ENCODE results near the gene RASA1.

GRCh38 chr5:87435144-87435694 lies 167.5 kb downstream of the RASA1 start:
- TF ChIP-seq, protein P1, sequence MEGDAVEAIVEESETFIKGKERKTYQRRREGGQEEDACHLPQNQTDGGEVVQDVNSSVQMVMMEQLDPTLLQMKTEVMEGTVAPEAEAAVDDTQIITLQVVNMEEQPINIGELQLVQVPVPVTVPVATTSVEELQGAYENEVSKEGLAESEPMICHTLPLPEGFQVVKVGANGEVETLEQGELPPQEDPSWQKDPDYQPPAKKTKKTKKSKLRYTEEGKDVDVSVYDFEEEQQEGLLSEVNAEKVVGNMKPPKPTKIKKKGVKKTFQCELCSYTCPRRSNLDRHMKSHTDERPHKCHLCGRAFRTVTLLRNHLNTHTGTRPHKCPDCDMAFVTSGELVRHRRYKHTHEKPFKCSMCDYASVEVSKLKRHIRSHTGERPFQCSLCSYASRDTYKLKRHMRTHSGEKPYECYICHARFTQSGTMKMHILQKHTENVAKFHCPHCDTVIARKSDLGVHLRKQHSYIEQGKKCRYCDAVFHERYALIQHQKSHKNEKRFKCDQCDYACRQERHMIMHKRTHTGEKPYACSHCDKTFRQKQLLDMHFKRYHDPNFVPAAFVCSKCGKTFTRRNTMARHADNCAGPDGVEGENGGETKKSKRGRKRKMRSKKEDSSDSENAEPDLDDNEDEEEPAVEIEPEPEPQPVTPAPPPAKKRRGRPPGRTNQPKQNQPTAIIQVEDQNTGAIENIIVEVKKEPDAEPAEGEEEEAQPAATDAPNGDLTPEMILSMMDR (IDR thresholded peaks at IDR 0.05 in 4 of 5, conservative IDR thresholded peaks at IDR 0.05 in 1 of 5): no peak
- TF ChIP-seq POLR2A (IDR thresholded peaks at IDR 0.05): no peak

Measured in gastrocnemius medialis (tissue), 4 donors.